OCI-LY7 (cell line): ENCODE results near the gene ZFHX2.

ENCODE experiments used
- EZH2phosphoT487 ChIP-seq: fragments of 200-600 bp; sonication (generic); IDR thresholded peaks from 2 replicates; pipeline ENCODE4 v1.6.1; 2018; ENCODE audit warnings: low read depth, borderline replicate concordance, mild to moderate bottlenecking, mixed run types, antibody characterized with exemption, low read length, moderate library complexity, mixed read lengths
- TF ChIP-seq, protein P1 (sequence below): fragments of 200-600 bp; sonication (generic); conservative IDR thresholded peaks from 2 replicates; pipeline ENCODE4 v1.5.1; 2014; ENCODE audit warnings: mild to moderate bottlenecking, antibody characterized with exemption, low read length, moderate library complexity, mixed read lengths

DNA sequence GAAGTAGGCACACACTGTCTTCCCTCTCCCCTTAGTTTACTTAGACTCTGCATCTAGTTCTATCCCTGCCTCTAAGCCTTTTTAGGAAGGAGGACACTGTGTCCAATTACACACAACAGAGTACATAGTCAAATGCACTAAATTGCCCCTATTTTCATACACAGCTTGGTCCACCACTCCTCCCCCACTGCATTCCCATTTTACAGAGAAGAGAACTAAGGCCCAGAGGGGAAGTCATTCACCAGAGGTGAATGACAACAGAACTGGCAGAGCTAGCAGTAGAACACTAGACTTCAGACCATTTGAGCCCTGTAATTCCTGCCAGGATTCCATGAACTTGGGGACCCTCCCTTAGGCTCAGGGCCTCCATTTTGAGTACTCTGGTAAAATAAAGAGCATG is 28.2 kb upstream of the ZFHX2 start:
- TF ChIP-seq, protein P1, sequence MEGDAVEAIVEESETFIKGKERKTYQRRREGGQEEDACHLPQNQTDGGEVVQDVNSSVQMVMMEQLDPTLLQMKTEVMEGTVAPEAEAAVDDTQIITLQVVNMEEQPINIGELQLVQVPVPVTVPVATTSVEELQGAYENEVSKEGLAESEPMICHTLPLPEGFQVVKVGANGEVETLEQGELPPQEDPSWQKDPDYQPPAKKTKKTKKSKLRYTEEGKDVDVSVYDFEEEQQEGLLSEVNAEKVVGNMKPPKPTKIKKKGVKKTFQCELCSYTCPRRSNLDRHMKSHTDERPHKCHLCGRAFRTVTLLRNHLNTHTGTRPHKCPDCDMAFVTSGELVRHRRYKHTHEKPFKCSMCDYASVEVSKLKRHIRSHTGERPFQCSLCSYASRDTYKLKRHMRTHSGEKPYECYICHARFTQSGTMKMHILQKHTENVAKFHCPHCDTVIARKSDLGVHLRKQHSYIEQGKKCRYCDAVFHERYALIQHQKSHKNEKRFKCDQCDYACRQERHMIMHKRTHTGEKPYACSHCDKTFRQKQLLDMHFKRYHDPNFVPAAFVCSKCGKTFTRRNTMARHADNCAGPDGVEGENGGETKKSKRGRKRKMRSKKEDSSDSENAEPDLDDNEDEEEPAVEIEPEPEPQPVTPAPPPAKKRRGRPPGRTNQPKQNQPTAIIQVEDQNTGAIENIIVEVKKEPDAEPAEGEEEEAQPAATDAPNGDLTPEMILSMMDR, result no peak
- TF ChIP-seq EZH2phosphoT487, result no peak
